NCI-H128 (cell line): ENCODE measurements around the gene S100A10.

Source experiments
- DNase-seq: peaks from one replicate; lab custom pipeline; 2025; ENCODE audit not compliant: unreplicated experiment; lab: John Stamatoyannopoulos, UW

S100A10 gene

GRCh38 chr1:151964510-151964909 lies 29.1 kb downstream of the S100A10 start:
- DNase-seq = no peak

- DNase-seq = no peak
Observed at GRCh38 chr1:151963288-151963687, 30.4 kb downstream of the S100A10 start.

DNA sequence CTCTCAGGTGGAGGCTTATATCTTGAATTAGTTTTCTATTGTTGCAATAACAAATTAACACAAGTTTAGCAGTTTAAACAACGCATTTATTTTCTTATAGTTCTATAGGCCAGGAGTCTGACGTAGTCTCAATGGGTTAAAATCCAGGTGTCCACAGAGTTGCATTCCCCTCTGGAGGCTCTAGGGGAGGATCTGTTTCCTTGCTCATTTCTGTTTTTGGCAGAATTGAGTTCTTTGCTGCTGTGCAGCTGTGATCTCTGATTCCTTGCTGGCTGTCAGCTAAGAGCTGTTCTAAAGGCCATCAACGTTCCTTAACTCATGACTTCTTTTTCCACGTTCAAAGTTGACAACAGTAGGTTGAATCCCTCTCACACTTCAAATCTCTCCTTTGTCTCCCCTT lies 31.8 kb downstream of the S100A10 start:
- DNase-seq = no peak

GRCh38 chr1:151960780-151961513 lies 32.7 kb downstream of the S100A10 start:
- no peak for DNase-seq

GRCh38 chr1:151958959-151959358 lies 34.7 kb downstream of the S100A10 start:
- DNase-seq = no peak

GRCh38 chr1:151956957-151957497 lies 36.6 kb downstream of the S100A10 start:
- no peak for DNase-seq

DNA sequence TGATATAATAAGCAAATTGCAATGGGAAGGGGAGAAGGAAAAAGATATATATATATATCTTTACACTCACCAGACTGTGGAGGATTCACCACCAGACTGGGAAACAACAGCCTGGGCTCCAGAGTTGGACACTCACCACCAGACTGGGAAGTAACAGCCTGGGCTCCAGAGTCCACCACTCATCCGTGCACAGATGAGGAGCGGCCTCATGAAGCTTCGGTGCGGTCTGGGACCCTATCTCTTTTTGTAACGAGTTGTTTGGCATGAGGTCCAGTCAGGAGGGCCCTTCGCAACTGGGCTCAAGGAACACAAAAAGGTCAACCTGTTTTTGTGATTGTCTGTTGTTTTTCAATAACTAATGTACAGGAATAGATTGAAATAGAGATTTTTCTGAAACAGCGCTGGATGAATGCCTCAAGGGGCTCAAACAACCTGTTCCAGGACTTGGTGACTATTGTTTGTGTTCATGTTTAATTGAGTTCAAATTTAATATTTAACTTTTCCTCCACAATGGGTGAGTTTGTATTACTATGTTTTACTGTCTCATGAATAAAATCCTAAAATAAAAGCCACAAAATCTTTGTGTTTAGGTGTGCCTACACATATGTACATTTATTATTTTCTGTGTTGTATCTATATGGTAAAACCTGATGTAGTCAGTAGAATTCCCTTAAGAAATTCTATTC lies 40.1 kb downstream of the S100A10 start:
- DNase-seq = no peak

GRCh38 chr1:151952811-151953210 lies 40.8 kb downstream of the S100A10 start:
- DNase-seq = no peak

GRCh38 chr1:151949371-151950193 lies 44.1 kb downstream of the S100A10 start:
- no peak for DNase-seq

GRCh38 chr1:151948506-151948905 lies 45.2 kb downstream of the S100A10 start:
- no peak for DNase-seq

- DNase-seq = no peak
Observed at GRCh38 chr1:151947140-151947539, 46.5 kb downstream of the S100A10 start.

GRCh38 chr1:151945725-151946722 lies 47.6 kb downstream of the S100A10 start:
- no peak for DNase-seq

- DNase-seq = no peak
Observed at GRCh38 chr1:151944857-151945575, 48.6 kb downstream of the S100A10 start.

GRCh38 chr1:151944126-151944856 lies 49.4 kb downstream of the S100A10 start:
- DNase-seq = no peak

GRCh38 chr1:151943591-151943990 lies 50.1 kb downstream of the S100A10 start:
- DNase-seq = no peak

- DNase-seq = no peak
Observed at GRCh38 chr1:151942882-151943281, 50.8 kb downstream of the S100A10 start.

- DNase-seq = no peak
Observed at GRCh38 chr1:151940541-151940940, 53.1 kb downstream of the S100A10 start.

DNA sequence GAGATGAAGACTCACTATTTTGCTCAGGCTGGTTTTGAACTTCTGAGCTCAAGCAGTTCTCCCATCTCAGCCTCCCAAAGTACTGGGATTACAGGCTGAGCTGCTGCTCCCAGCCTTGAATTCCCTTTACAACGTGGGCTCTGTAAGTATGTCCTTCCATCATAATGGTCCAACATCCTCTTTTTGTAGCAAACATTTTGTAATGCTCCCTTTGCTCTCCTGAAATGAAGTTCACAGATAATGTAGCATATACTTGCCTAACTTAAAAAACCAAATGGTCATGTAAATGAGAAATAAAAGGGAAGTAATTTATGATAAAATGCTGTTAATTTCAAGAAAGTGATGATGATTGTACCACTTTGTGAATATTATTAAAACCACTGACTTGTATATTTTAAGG lies 53.9 kb downstream of the S100A10 start:
- DNase-seq = no peak

GRCh38 chr1:151939141-151939540 lies 54.5 kb downstream of the S100A10 start:
- no peak for DNase-seq
